HAP-1 (cell line): ENCODE measurements around the gene KCTD5.

Experiments used
- DNase-seq, 2 experiments: peaks; one replicate each; pipeline ENCODE4 v3.0.0-alpha.2; 2016 to 2020; ENCODE audit warnings: low spot score in 2 of 2
- H3K27me3 ChIP-seq: fragments of 250-450 bp; sonication (Bioruptor Pico); 2 replicates; pipeline ENCODE4 v1.5.1; 2020; ENCODE audit warnings: low read depth, mild to moderate bottlenecking, moderate library complexity
- H3K36me3 ChIP-seq: fragments of 250-450 bp; sonication (Bioruptor Pico); replicated peaks from 2 replicates; pipeline ENCODE4 v1.5.1; 2020; ENCODE audit warnings: mild to moderate bottlenecking
- H3K4me1 ChIP-seq: fragments of 250-450 bp; sonication (Bioruptor Pico); 2 replicates; pipeline ENCODE4 v1.5.1; 2020; ENCODE audit warnings: mild to moderate bottlenecking
- H3K4me3 ChIP-seq: fragments of 250-450 bp; sonication (Bioruptor Pico); 2 replicates; pipeline ENCODE4 v1.5.1; 2020; ENCODE audit warnings: mild to moderate bottlenecking, moderate library complexity
- H3K9me3 ChIP-seq: fragments of 250-450 bp; sonication (Bioruptor Pico); 2 replicates; pipeline ENCODE4 v1.5.1; 2020; ENCODE audit warnings: mild to moderate bottlenecking, moderate library complexity
- in situ Hi-C: fragments of 300-500 bp; cut with MboI; formaldehyde crosslinking; loops from 3 replicates; pipeline ENCODE4 v1.14.3; 2020; ENCODE audit warnings: low sequenced_read_pairs, inconsistent platforms, mixed read lengths

KCTD5 gene

GRCh38 chr16:2756288-2757015 is 74.1 kb downstream of the KCTD5 start:
- Histone ChIP-seq H3K4me1 (peaks cover 9% of the 10 kb centered on the region), H3K9me3 (no peaks in the 10 kb centered on the region), H3K36me3 (peaks cover 76% of the 10 kb centered on the region), H3K27me3 (0 out of 2 replicates have a peak, but pooled peaks cover 3% of the 10 kb centered on the region), H3K4me3 (no peak overlapping the region)
- no peak for DNase-seq
- in situ Hi-C loops, result no loop called here

GRCh38 chr16:2757344-2757743 is 75.0 kb downstream of the KCTD5 start:
- Histone ChIP-seq H3K4me3 (no peak overlapping the region), H3K4me1 (peaks cover 3% of the 10 kb centered on the region; the same call in 1 of the 2 replicates), H3K9me3 (no peaks in the 10 kb centered on the region), H3K36me3 (peaks cover 85% of the 10 kb centered on the region), H3K27me3 (0 out of 2 replicates have a peak, but pooled peaks cover 3% of the 10 kb centered on the region)
- no peak for DNase-seq
- in situ Hi-C loops, result no loop called here
